ENCODE data around the gene RBPJ.

Gene RBPJ

GRCh38 chr4:26284536-26284935, 36.3 kb upstream of the RBPJ start:
- TF ChIP-seq, protein P1, sequence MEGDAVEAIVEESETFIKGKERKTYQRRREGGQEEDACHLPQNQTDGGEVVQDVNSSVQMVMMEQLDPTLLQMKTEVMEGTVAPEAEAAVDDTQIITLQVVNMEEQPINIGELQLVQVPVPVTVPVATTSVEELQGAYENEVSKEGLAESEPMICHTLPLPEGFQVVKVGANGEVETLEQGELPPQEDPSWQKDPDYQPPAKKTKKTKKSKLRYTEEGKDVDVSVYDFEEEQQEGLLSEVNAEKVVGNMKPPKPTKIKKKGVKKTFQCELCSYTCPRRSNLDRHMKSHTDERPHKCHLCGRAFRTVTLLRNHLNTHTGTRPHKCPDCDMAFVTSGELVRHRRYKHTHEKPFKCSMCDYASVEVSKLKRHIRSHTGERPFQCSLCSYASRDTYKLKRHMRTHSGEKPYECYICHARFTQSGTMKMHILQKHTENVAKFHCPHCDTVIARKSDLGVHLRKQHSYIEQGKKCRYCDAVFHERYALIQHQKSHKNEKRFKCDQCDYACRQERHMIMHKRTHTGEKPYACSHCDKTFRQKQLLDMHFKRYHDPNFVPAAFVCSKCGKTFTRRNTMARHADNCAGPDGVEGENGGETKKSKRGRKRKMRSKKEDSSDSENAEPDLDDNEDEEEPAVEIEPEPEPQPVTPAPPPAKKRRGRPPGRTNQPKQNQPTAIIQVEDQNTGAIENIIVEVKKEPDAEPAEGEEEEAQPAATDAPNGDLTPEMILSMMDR (IDR thresholded peaks at IDR 0.05), result no peak

GRCh38 chr4:26285272-26285671, 35.5 kb upstream of the RBPJ start:
- TF ChIP-seq, protein P1 (IDR thresholded peaks at IDR 0.05), result no peak

- TF ChIP-seq, protein P1 (IDR thresholded peaks at IDR 0.05), result no peak
These were observed 33.1 kb upstream of the RBPJ start for GRCh38 chr4:26287756-26288155.

- TF ChIP-seq, protein P1 (IDR thresholded peaks at IDR 0.05), result no peak
These were observed 32.4 kb upstream of the RBPJ start for GRCh38 chr4:26288355-26288909.

DNA sequence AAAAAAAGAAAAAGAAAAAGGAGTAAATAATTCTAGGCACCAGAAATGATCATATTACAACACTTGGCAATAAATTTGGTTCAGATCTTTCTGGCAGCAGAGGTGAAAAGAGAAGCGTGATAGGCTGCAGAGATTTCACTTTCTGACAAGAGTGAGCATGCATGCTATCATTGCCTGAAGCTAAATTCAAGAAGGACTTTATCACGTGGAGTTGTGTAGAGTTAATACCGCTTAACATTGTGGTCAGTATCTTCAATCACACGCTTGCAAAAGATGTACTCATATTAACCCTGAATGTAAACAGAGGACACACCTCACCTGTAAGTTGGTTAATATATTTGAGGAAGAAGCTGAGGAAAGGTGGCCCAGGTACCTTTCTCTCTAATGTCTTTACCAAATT, 31.4 kb upstream of the RBPJ start:
- TF ChIP-seq, protein P1 (IDR thresholded peaks at IDR 0.05), result no peak

GRCh38 chr4:26290321-26290720, 30.5 kb upstream of the RBPJ start:
- TF ChIP-seq, protein P1 (IDR thresholded peaks at IDR 0.05), result no peak

- TF ChIP-seq, protein P1 (IDR thresholded peaks at IDR 0.05), result no peak
These were observed 25.9 kb upstream of the RBPJ start for GRCh38 chr4:26294904-26295303.

DNA sequence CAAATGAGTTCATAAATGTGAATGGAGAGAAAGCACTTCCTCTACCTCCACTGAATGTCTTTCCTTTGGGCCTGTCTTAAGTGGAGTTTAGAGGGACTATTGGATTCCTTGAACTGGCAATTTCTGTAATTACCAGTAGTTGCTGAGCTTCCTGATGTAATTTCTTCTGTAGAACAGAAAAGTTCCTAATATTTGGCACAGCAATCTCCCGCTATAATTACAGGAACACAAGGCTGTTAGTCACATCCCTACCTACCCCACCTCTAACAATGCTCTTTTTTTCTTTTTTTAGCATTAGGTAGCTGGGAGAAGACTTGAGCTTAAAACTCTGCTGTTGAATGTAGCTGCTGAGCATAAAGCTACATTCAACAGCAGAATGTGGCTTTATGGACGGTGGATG, 24.8 kb upstream of the RBPJ start:
- TF ChIP-seq, protein P1 (IDR thresholded peaks at IDR 0.05), result no peak
